Measurements from ENCODE around the gene PTCSC3. TPM values are rescaled to one million over a fixed set of nuclear protein-coding genes. Genes with fewer than 3 reads are reported as not detected.

Gene PTCSC3
- total RNA-seq, 1 donor from 2014 or later, result not detected

DNA sequence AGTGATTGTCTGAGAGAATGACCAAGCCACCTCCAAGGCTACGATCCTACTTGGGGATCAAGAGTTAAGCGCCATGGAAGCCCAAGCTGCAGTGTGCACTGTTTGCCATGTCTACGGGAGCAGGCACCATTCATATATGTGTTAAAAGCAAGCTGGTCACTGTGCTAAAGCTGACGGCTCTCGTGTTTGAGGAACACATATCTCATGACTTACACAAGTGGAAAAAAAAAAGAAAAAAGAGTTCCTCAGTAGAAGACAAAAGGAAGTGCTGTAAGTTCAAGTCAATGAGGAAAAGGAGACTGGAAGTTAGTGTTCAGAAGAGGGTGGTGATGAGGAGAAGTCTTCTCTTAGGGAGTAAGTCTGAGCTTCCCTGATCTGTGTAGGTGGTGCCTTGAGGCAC lies 4.9 kb upstream of the PTCSC3 start:
- Histone ChIP-seq H3K36me3 (no peaks in the 10 kb centered on the region), H3K4me1 (no peaks in the 10 kb centered on the region), H3K27ac (replicated peaks) (no peak overlapping the region), H3K27me3 (ENCODE audit: low read depth) (no peaks in the 10 kb centered on the region), H3K4me3 (no peak overlapping the region), H3K9me3 (replicated peaks) (peaks cover 10% of the 10 kb centered on the region)
- no peak for DNase-seq
- intact Hi-C loops (cut with micrococcal nuclease), result no loop called here
- TF ChIP-seq, protein P1, sequence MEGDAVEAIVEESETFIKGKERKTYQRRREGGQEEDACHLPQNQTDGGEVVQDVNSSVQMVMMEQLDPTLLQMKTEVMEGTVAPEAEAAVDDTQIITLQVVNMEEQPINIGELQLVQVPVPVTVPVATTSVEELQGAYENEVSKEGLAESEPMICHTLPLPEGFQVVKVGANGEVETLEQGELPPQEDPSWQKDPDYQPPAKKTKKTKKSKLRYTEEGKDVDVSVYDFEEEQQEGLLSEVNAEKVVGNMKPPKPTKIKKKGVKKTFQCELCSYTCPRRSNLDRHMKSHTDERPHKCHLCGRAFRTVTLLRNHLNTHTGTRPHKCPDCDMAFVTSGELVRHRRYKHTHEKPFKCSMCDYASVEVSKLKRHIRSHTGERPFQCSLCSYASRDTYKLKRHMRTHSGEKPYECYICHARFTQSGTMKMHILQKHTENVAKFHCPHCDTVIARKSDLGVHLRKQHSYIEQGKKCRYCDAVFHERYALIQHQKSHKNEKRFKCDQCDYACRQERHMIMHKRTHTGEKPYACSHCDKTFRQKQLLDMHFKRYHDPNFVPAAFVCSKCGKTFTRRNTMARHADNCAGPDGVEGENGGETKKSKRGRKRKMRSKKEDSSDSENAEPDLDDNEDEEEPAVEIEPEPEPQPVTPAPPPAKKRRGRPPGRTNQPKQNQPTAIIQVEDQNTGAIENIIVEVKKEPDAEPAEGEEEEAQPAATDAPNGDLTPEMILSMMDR (IDR thresholded peaks at IDR 0.05; ENCODE audit: borderline replicate concordance), result no peak

DNA sequence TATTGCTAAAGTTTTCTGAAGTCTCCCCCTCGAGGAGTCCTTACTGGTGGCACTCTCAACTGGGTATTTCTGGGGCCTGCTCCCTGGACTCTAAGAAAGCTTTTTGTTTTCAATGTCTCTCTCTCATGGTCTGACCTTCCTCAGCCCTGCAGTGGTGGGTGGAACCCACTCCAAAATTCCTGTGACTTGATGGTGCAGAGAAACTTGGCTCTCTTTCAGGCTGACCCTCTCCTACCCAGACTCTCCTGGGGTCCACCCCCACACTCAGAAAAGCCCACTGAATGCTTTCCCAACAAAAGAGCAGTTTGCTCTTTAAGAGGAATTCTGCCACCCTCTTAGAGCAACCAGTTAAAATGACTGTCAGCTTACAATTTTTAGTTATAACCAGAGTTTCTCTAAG lies 967 bp upstream of the PTCSC3 start:
- Histone ChIP-seq H3K4me3 (no peak overlapping the region), H3K36me3 (no peaks in the 10 kb centered on the region), H3K9me3 (replicated peaks) (no peaks in the 10 kb centered on the region), H3K27ac (replicated peaks) (no peak overlapping the region), H3K4me1 (no peaks in the 10 kb centered on the region), H3K27me3 (ENCODE audit: low read depth) (peaks cover 10% of the 10 kb centered on the region)
- TF ChIP-seq, protein P1 (IDR thresholded peaks at IDR 0.05; ENCODE audit: borderline replicate concordance), result no peak
- no peak for DNase-seq
- intact Hi-C loops (cut with micrococcal nuclease), result no loop called here

DNA sequence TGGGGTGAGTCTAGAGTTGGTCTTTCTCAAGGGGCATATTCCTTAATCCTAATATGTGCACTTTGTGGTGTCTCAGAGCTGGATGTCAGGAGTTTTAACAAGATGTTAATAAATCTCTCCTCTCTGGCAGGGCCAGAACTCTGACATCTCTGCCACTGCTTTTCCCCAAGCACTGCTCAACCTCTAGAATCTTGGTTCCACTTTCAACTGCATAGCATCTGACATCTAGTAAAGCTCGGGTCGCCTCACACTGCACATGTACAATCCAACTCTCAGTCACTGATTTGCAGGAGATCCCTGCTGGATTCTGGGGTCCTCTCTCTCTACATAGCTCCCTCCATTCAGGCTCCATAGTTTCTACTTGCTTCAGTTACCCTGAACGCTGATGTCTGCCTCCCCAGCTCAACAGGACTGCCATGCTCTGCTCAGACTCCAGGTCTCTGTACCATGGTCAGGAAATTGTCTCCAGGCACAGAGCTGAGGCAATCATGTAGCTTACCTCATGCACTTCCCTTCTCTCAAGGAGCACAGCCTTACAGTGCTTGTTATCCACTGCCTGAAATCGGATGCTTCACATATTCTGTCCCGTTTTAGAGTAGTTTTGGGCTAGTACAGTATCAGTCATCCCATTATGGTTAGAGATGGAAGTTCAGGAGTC lies 1.6 kb downstream of the PTCSC3 start:
- Histone ChIP-seq H3K27ac (replicated peaks) (no peak overlapping the region), H3K9me3 (replicated peaks) (no peaks in the 10 kb centered on the region), H3K4me3 (no peak overlapping the region), H3K27me3 (ENCODE audit: low read depth) (peaks cover 22% of the 10 kb centered on the region), H3K4me1 (no peaks in the 10 kb centered on the region), H3K36me3 (no peaks in the 10 kb centered on the region)
- TF ChIP-seq, protein P1 (IDR thresholded peaks at IDR 0.05; ENCODE audit: borderline replicate concordance), result no peak
- intact Hi-C loops (cut with micrococcal nuclease), result no loop called here
- no peak for DNase-seq

DNA sequence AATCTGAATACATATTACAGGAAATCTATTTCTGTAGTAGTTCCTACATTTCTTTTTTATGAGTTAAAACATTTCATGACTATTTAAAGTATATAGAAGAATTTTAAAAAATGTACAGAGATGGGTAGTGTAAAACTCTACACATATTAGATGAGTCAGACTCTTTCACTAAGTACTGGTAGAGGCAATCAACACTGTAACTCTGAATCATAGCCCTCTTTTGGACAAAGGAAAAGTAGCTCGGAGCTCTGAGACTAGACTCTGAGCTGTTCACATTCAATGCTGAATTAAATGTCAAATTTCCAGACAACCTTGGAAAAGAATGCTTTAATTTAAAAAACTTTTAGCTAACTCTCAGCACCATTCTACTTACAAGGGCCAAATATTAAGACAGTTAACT lies 3.4 kb downstream of the PTCSC3 start:
- intact Hi-C loops (cut with micrococcal nuclease), result no loop called here
- DNase-seq, result no peak
- Histone ChIP-seq H3K27ac (replicated peaks) (no peak overlapping the region), H3K4me3 (no peak overlapping the region), H3K36me3 (no peaks in the 10 kb centered on the region), H3K27me3 (ENCODE audit: low read depth) (peaks cover 22% of the 10 kb centered on the region), H3K9me3 (replicated peaks) (no peaks in the 10 kb centered on the region), H3K4me1 (no peaks in the 10 kb centered on the region)
- TF ChIP-seq, protein P1 (IDR thresholded peaks at IDR 0.05; ENCODE audit: borderline replicate concordance), result no peak

GRCh38 chr14:36171607-36172006 lies 4.9 kb downstream of the PTCSC3 start:
- Histone ChIP-seq H3K36me3 (no peaks in the 10 kb centered on the region), H3K27ac (replicated peaks) (no peak overlapping the region), H3K27me3 (ENCODE audit: low read depth) (peaks cover 22% of the 10 kb centered on the region), H3K4me1 (no peaks in the 10 kb centered on the region), H3K9me3 (replicated peaks) (no peaks in the 10 kb centered on the region), H3K4me3 (no peak overlapping the region)
- DNase-seq, result no peak
- TF ChIP-seq, protein P1 (IDR thresholded peaks at IDR 0.05; ENCODE audit: borderline replicate concordance), result no peak
- intact Hi-C loops (cut with micrococcal nuclease), result no loop called here
